ENCODE data around the gene TMCO1. TPM values are rescaled to one million over a fixed set of nuclear protein-coding genes. Genes with fewer than 3 reads are reported as not detected.
"Not testable (repeated sequence)": the region's sequence is repeated elsewhere in the genome, so short reads cannot be mapped to it uniquely, and the experiment has no call there.

Gene TMCO1
- total RNA-seq, 2 experiments from 2014 or later, result 73.2 to 76.7 TPM

DNA sequence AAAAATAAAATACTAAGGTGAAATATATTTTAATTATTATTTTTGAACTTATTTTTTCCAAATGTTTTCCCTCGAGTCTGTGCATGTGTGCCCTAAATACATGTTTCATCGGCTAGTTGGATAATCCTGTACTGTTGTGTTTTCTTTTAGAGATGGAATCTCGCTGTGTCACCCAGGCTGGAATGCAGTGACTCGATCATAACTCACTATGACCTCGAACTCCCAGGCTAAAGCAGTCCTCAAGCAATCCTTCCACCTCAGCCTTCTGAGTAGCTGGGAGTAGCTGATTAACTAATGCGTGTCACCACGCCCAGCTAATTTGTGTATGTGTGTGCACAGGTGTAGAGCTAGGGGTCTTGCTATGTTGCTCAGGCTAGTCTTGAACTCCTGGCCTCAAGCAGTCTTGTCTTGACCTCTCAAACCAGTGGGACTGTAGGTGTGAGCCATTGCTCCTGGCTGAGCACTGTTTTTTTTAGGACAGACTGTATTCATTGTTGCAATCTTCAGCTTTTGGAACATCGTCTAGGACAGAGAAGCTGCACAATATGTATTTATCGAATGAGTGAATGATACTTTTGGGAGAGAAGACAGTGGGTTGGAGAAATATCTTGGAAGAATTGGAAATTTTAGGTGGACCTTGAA lies 4.8 kb upstream of the TMCO1 start:
- Mint-ChIP-seq H3K9me3 (no peaks in the 10 kb centered on the region), H3K4me1 (ENCODE audit: low read depth) (peaks cover 21% of the 10 kb centered on the region), H3K27ac (no peak overlapping the region), H3K27me3 (no peaks in the 10 kb centered on the region), H3K36me3 (peaks cover 11% of the 10 kb centered on the region), H3K4me3 (no peak overlapping the region)
- CTCF ChIA-PET, result no interaction called here
- DNase-seq, result no peak
- POLR2A ChIA-PET, result no interaction called here
- intact Hi-C loops (cut with micrococcal nuclease), result no loop called here

DNA sequence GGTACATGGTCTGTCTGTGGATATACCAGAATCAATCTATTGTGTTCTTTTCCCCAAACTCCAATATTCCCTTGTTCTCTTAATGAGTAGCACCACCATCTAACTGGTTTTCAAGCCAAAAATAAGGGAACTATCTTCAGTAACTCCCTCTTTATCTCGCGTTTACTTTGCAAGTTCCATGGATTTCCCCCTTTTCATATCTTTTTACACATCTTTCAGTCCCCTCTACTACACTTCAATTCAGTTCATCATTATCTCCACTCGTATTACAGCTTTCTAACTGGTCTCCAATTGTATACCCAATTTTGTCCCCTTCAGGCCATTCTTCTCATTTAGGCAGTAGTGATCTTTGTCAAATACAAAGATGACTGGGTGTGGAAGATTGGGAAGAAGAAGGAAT lies 4.1 kb upstream of the TMCO1 start:
- Mint-ChIP-seq H3K9me3 (no peaks in the 10 kb centered on the region), H3K4me1 (ENCODE audit: low read depth) (peaks cover 28% of the 10 kb centered on the region), H3K27ac (no peak overlapping the region), H3K27me3 (no peaks in the 10 kb centered on the region), H3K4me3 (no peak overlapping the region), H3K36me3 (peaks cover 16% of the 10 kb centered on the region)
- no peak for DNase-seq
- ChIA-PET CTCF (no interaction called here), POLR2A (no interaction called here)
- intact Hi-C loops (cut with micrococcal nuclease), result no loop called here

DNA sequence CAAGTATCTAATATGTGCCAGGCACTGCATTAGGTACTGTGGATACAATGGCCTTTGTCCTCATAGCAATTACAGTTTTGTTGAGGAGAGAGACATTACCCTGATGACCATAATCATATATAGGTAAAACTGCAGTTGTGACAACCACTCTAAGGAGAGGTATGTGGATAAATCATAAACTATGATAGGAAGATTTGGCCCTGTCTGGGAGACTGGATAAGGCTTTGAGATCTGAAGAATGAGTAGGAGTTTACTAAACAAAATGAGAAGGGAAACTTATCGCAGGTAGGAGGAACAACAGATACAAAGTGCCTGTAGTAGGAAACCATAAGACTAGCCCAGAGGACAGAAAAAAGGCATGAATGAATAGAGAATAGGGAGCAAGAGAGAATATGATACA lies 4.4 kb downstream of the TMCO1 start:
- no peak overlapping the region for H3K4me3 Mint-ChIP-seq

DNA sequence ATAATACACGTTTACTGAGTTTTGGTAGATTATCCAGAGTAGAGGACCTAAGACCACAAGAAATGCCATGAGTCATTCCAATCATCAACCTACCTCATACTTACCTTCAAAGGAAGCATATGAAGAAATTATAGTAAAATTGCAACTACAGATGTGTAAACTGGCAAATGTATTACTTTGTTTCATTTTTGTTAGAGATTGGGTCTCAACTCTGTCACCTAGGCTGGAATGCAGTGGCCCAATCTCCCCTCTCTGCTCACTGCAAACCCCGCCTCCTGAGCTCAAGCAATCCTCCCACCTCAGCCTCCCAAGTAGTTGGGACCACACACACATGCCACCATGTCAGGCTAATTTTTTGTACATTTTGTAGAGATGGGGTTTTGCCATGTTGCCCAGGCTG lies 5.2 kb downstream of the TMCO1 start:
- H3K4me1 Mint-ChIP-seq (ENCODE audit: low read depth), result peaks cover 57% of the 10 kb centered on the region
- POLR2A ChIA-PET, result no interaction called here

More for the DNA sequence above, 4.4 kb downstream of the TMCO1 start:
- Mint-ChIP-seq H3K4me1 (ENCODE audit: low read depth) (peaks cover 60% of the 10 kb centered on the region), H3K9me3 (no peaks in the 10 kb centered on the region), H3K27me3 (no peaks in the 10 kb centered on the region), H3K27ac (peak overlapping the region; percentile 1), H3K36me3 (peaks cover 40% of the 10 kb centered on the region)
- ChIA-PET POLR2A (no interaction called here), CTCF (no interaction called here)
- no peak for DNase-seq
- intact Hi-C loops (cut with micrococcal nuclease), result loop anchor here (10.0 kb wide), 1 partner anchor 1091 kb away; no protein-coding TSS in a partner anchor

DNA sequence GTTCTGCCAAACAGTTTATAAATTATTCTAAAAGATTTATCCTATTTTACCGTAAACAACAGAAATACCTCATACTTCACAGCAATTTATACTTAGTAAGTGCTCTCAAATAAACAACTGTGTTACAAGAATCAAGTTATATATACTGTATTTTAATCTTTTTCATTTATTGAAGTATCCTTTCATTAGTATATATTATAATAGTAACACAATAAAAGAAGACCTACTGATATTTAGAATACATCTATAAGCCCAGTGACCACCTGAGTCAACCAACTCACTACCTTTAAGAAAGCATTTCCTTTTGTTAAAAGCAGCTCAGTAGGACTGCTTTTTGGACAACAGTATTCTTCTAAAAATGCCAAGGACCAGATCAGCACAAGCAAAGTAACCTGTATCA lies 5.9 kb downstream of the TMCO1 start:
- no peak for DNase-seq
- Mint-ChIP-seq H3K9me3 (no peaks in the 10 kb centered on the region), H3K27me3 (no peaks in the 10 kb centered on the region), H3K36me3 (peaks cover 38% of the 10 kb centered on the region), H3K4me1 (ENCODE audit: low read depth) (peaks cover 53% of the 10 kb centered on the region), H3K4me3 (no peak overlapping the region), H3K27ac (no peak overlapping the region)
- intact Hi-C loops (cut with micrococcal nuclease), result loop anchor here (10.0 kb wide), 1 partner anchor 1092 kb away; no protein-coding TSS in a partner anchor
- POLR2A ChIA-PET, result no interaction called here
- CTCF ChIA-PET, result no interaction called here

More for the DNA sequence above, 5.2 kb downstream of the TMCO1 start:
- Mint-ChIP-seq H3K36me3 (peaks cover 39% of the 10 kb centered on the region), H3K9me3 (no peaks in the 10 kb centered on the region), H3K4me3 (no peak overlapping the region), H3K27ac (no peak overlapping the region), H3K27me3 (no peaks in the 10 kb centered on the region)
- intact Hi-C loops (cut with micrococcal nuclease), result loop anchor here (10.0 kb wide), 1 partner anchor 1091 kb away; no protein-coding TSS in a partner anchor
- peak; percentile 67 for DNase-seq
- CTCF ChIA-PET, result interaction anchor here (0.7 kb wide), 1 partner anchor 108 kb away, joined by 3 read pairs; no protein-coding TSS in a partner anchor

DNA sequence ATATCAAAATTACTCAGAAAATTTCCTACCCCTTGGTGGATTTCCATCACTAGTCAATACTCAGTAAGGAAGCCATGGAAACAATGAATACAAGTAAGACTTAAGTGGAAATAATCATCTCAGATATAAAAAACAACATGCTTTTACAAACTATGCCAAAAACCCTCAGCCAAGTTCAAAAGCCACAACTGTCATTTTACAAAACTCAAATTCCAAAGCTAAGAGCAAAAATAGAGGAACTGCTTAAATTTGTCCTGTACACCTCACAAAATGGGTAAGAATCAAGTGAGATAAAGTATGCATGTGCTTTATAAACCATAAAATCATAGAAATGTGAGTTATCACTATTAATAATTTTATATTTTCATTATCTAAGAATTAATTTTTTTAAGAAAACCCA lies 9.6 kb downstream of the TMCO1 start:
- CTCF ChIA-PET, result interaction anchor here (1.4 kb wide), 1 partner anchor 10 kb away, joined by 5 read pairs; the partner anchor contains the start of gene TMCO1
- H3K27me3 Mint-ChIP-seq, result no peaks in the 10 kb centered on the region
- no peaks in the 10 kb centered on the region for H3K9me3 Mint-ChIP-seq
- peaks cover 24% of the 10 kb centered on the region for H3K4me1 Mint-ChIP-seq (ENCODE audit: low read depth)
- POLR2A ChIA-PET, result interaction anchor here (1.6 kb wide), 1 partner anchor 10 kb away, joined by 7 read pairs; the partner anchor contains the start of gene TMCO1
- peaks cover 12% of the 10 kb centered on the region for H3K36me3 Mint-ChIP-seq
- intact Hi-C loops (cut with micrococcal nuclease), result no loop called here
- H3K27ac Mint-ChIP-seq, result no peak overlapping the region
- no peak overlapping the region for H3K4me3 Mint-ChIP-seq
- DNase-seq, result no peak

DNA sequence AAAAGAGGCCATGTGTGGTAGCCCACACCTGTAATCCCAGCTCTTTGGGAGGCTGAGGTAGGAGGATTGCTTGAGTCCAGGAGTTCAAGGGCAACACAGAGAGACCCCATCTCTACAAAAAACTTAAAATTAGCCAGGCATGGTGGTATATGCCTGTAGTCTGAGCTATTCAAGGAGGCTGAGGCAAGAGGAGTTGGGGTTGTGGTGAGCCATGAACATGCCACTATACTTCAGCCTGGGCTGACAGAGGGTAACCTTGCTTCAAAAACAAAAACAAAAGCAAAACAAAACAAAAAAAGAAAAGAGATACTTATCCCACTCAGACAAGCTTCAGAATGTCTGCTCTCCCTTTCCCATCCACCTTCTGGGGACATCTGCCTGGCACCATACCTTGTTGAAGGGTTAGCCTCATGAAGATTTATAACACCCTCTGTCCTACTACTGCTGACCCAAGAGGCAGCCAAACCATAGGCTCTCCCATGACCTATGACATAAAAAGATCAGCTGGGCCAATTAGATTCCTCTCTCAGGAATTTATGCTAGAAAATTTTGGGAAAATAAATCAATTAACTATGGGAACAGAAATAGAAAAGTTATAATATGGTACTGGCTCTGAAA lies 13.2 kb downstream of the TMCO1 start:
- CTCF ChIA-PET, result interaction anchor here (0.6 to 1.4 kb wide), 2 partner anchors 74 to 162 kb away, joined by 3 read pairs; no protein-coding TSS in a partner anchor

DNA sequence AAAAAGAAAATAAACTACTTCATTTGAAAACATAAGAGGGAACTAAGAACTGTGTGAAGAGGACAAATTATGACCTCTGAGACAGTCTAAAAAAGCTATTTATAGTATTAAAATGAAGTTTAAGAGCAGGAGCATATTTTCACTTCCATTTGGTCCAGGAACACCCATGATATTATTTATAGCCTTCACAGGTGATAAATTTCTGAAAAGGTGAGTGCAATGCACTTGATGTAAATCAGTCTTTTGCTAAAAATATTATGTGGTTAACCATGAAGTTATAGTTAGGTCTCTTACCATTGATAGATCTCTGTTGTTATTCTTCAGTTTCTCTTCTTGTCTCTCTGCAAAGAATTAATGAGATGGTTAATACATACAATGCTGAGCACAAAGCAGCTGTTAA lies 14.7 kb downstream of the TMCO1 start:
- no peak for DNase-seq
- intact Hi-C loops (cut with micrococcal nuclease), result no loop called here
- no peak overlapping the region for H3K27ac Mint-ChIP-seq
- ChIA-PET POLR2A (no interaction called here), CTCF (interaction anchor here (1.2 kb wide), 1 partner anchor 11 kb away, joined by 3 read pairs; no protein-coding TSS in a partner anchor)
- H3K27me3 Mint-ChIP-seq, result no peaks in the 10 kb centered on the region
- H3K9me3 Mint-ChIP-seq, result no peaks in the 10 kb centered on the region
- peaks cover 5% of the 10 kb centered on the region for H3K4me1 Mint-ChIP-seq (ENCODE audit: low read depth)
- H3K36me3 Mint-ChIP-seq, result peaks cover 7% of the 10 kb centered on the region
- H3K4me3 Mint-ChIP-seq, result no peak overlapping the region

More for the DNA sequence above, 13.2 kb downstream of the TMCO1 start:
- Mint-ChIP-seq H3K9me3 (no peaks in the 10 kb centered on the region), H3K36me3 (peaks cover 9% of the 10 kb centered on the region), H3K27me3 (no peaks in the 10 kb centered on the region), H3K27ac (peak overlapping the region; percentile 63), H3K4me1 (ENCODE audit: low read depth) (peaks cover 10% of the 10 kb centered on the region), H3K4me3 (no peak overlapping the region)
- no peak for DNase-seq
- intact Hi-C loops (cut with micrococcal nuclease), result no loop called here
- POLR2A ChIA-PET, result interaction anchor here (1.6 kb wide), 1 partner anchor 13 kb away, joined by 6 read pairs; the partner anchor contains the start of gene TMCO1

DNA sequence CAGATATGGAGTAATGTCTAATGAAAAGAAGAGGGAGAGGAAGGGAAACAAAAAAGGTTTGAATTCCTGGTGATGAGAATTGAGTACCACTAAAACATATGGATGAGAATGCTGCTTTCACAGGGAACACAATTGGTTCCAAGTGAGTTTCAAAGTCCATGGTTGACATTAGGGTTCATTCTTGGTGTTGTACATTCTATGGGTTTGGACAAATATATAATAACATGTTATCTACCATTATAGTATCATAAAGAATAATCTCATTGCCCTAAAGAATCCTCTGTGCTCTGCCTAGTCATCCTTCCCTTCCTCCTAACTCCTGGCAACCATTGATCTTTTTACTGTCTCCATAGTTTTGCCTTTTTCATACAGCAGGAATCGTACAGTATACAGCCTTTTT lies 20.1 kb downstream of the TMCO1 start:
- ChIA-PET POLR2A (no interaction called here), CTCF (no interaction called here)
- intact Hi-C loops (cut with micrococcal nuclease), result no loop called here
- no peak overlapping the region for H3K4me3 Mint-ChIP-seq
- no peak overlapping the region for H3K27ac Mint-ChIP-seq
- H3K27me3 Mint-ChIP-seq, result no peaks in the 10 kb centered on the region
- no peaks in the 10 kb centered on the region for H3K9me3 Mint-ChIP-seq
- no peak for DNase-seq
- H3K36me3 Mint-ChIP-seq, result peaks cover 9% of the 10 kb centered on the region
- no peaks in the 10 kb centered on the region for H3K4me1 Mint-ChIP-seq (ENCODE audit: low read depth)

DNA sequence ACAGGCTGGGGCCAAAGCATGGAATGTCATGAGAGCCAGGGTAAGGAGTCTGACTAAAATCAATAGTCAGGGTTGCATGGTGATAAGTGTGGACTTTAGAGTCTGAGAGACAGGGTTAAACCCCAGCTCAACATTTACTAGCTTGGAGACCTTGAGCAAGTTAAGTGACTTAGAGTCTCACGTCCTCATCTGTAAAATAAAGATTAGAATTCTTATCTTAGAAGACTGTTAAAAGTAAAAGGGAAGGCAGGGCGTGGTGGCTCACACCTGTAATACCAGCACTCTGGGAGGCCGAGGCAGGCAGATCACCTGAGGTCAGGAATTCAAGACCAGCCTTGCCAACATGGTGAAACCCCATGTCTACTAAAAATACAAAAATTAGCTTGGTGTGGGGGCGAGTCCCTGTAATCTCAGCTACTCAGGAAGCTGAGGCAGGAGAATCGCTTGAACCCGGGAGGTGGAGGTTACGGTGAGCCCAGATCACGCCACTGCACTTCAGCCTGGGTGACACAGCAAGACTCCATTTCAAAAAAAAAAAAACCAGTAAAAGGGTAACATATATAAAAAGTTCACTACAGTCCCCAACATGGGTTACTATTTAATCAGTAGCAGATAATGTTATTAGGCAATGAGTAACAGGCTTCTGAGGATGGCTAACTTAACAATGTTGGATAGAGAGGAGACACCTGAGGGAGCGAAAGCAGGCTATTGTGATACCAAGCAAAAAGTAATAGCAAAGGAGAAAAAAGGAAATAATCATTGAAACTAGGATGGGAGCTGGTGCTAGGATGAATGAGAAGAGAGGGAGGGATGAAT lies 20.8 kb downstream of the TMCO1 start:
- ChIA-PET CTCF (interaction anchor here (1.4 kb wide), 1 partner anchor 147 kb away, joined by 3 read pairs; no protein-coding TSS in a partner anchor), POLR2A (no interaction called here)
- no peak for DNase-seq
- intact Hi-C loops (cut with micrococcal nuclease), result no loop called here
- H3K36me3 Mint-ChIP-seq, result peaks cover 12% of the 10 kb centered on the region
- no peak overlapping the region for H3K27ac Mint-ChIP-seq
- no peaks in the 10 kb centered on the region for H3K4me1 Mint-ChIP-seq (ENCODE audit: low read depth)
- no peak overlapping the region for H3K4me3 Mint-ChIP-seq
- no peaks in the 10 kb centered on the region for H3K9me3 Mint-ChIP-seq
- no peaks in the 10 kb centered on the region for H3K27me3 Mint-ChIP-seq

DNA sequence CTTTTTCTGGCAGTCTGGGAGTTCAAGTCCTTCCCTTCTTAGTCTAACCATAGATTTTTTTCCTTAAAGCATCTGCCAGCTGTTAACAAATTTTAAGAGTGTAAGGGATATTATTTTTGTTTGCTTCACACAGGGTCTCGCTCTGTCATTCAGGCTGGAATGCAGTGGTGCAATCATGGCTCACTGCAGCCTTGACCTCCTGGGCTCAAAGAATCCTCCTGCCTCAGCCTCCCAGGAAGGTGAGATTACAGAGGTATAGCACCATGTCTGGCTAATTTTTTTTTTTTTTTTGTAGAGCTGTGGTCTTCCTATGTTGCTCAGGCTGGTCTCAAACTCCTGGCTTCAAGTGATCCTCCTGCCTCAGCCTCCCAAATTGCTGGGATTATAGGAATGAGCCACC lies 23.8 kb downstream of the TMCO1 start:
- POLR2A ChIA-PET, H3K27me3 Mint-ChIP-seq: not testable (repeated sequence)
- H3K36me3 Mint-ChIP-seq, result peaks cover 36% of the 10 kb centered on the region

DNA sequence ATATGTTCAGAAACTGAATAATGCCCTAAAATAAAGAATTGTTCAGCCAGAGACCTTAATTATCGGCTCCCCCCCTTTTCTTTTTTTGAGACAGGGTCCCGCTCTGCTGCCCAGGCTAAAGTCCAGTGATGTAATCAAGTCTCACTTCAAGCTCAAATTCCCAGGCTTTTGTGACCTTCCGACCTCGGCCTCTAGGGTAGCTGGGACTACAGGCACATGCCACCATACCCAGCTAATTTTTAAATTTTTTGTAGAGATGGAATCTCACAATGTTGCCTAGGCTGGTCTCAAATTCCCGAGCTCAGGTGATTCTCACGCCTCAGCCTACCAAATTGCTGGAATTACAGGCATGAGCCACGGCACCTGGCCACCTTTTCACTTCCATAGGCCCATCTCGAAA lies 26.5 kb downstream of the TMCO1 start:
- Mint-ChIP-seq H3K27ac (no peak overlapping the region), H3K36me3 (peaks cover 32% of the 10 kb centered on the region), H3K27me3 (no peaks in the 10 kb centered on the region), H3K4me3 (no peak overlapping the region), H3K4me1 (ENCODE audit: low read depth) (no peaks in the 10 kb centered on the region), H3K9me3 (no peaks in the 10 kb centered on the region)
- ChIA-PET POLR2A (no interaction called here), CTCF (interaction anchor here (1.5 kb wide), 1 partner anchor 11 kb away, joined by 3 read pairs; no protein-coding TSS in a partner anchor)
- no peak for DNase-seq
- intact Hi-C loops (cut with micrococcal nuclease), result no loop called here

More for the DNA sequence above, 23.8 kb downstream of the TMCO1 start:
- H3K27ac Mint-ChIP-seq; H3K4me3 Mint-ChIP-seq; H3K4me1 Mint-ChIP-seq (ENCODE audit: low read depth); intact Hi-C loops (cut with micrococcal nuclease); CTCF ChIA-PET; DNase-seq; H3K9me3 Mint-ChIP-seq: not testable (repeated sequence)

Data from activated CD4-positive, alpha-beta memory T cell treated with anti-CD3 and anti-CD28 coated beads for 36 hours (primary cell).